ENCODE data around the gene CAPN13.
"Not testable (repeated sequence)": the region's sequence is repeated elsewhere in the genome, so short reads cannot be mapped to it uniquely, and the experiment has no call there.

Gene CAPN13

GRCh38 chr2:30697242-30698103 is 109.8 kb downstream of the CAPN13 start:
- not testable (repeated sequence) for DNase-seq

DNA sequence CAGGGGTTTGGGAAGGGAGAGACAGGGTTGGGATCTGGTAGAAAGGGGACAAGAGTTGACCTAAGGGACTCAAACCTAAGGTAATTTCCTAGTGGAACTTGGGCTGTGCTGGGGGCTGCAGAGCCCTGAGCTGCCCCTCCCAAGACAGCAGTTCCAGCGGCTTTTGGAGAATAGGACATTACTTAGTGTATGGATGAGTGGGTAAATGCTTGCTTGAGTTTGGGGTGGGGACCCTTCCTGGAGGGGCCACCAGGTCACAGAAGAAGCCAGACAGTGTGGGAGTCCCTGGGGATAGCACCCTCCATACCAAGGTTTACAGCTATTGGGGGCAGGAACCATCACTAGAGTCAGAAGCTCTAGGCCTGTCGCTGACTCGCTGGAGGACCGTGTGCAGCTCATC is 111.5 kb downstream of the CAPN13 start:
- no peak for DNase-seq

- DNase-seq = no peak
Measured at GRCh38 chr2:30694286-30695055, 112.8 kb downstream of the CAPN13 start.

DNA sequence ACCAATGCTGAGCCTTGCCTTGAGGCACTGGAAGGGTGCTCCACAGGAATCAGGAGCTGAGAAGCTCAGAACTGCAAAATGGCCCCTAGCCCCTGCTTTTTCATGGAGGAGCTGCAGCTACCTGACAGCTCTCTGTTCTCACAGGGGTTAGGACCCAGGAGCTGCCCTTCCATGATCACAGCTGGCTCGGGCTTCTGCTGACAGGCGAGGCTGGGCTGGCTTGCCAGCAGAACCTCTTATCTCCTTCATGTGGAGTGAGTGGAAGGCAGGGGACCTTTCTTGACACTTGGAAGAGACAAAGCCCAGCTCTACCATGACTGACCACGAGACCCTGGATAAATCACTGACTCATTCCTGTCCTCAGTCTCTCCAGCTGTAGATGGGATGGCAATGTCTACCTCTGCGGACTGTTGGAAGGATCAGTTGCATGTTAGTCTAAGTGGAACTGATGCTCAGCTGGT is 113.4 kb downstream of the CAPN13 start:
- no peak for DNase-seq

DNA sequence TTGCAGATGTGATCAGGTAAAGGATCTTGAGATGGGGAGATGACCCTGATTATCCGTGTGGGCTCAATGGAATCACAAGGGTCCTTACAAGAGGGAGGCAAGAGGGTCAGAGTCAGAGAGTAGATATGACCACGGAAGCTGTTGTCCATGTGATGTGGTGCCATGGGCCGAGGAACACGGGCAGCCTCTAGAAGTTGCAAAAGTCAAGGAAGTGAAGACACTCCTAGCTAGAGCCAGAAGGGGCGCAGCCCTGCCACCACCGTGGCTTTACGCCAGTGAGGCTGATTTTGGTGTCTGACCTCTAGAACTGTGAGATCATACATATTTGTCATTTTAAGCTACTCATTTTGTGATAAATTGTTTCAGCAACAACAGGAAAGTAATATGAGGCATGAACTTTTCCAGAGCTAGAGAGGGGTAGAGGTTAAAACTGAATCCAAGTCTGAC is 114.4 kb downstream of the CAPN13 start:
- no peak for DNase-seq

DNA sequence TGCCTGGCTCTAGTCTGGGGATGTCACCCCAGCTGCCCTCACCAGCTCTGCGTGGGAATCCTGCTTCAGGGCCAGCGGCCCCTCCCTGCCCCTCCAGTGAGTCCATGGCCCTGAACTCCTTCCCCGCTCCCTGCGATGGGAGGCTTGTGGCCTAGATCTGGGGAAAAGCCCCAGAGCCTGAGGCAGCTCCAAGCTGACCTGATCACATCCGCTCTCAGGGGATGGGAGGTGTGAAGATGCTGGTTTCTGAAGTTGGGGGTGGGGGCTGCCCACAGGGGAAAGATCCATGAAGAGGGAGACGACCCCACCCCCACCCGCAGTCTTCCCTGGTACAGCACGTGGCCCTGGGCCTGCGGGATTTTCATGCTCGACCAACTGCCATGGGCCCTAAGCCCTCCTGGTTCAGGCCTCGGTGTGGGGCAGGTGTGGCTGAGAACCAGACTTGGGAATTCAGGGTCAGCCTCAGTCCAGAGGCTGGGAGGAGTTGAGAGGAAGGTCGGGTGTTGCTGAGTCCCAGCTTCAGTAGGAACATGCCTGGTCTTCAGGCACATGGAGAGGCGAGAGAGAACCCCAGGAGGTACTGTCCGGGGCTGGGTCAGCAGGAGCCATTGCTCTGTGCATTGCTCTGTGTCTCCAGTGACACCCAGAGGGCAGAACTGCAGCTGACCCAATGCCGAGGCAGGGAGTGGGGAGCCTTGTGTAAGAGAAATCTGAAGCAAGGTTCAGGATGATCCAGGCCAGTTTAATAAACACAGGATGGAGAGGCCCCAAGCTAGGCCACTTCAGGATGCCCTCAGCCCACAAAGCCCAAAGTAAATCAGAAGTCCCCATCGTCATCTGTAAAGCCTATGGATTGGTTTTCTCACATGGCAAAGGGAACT is 115.1 kb downstream of the CAPN13 start:
- DNase-seq = no peak

GRCh38 chr2:30691091-30691947 is 115.9 kb downstream of the CAPN13 start:
- DNase-seq = no peak

- no peak for DNase-seq
Measured at GRCh38 chr2:30690126-30690561, 117.1 kb downstream of the CAPN13 start.

DNA sequence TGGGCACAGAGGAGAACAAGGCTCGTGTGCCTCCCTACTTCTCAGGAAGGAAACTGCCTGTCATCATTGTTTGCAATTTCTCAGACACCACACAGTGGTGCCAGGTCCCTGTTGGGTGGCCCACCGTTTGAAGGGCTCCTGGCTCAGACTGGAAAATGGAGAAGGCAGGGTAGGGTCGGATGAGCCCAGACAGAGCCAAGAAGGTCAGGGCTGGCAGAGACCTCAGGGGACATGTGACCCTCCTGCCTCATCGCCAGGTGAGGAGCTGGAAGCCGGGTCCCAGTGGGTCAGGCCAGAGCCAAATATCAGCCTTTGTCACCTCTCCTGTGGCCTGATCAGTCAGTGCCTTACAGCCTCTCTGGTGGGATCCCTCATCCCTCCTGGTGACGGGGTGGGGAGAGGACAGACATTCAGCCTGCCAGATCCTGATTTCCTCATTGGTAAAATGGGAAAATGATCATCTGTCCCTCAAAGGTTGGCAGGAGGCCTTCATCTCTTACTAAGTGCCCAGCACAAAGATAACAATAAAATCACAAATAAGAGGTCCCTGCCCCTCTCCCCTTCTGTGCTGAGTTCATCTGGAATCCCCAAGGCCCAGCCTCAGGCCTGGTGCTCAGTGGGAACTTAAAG is 117.6 kb downstream of the CAPN13 start:
- no peak for DNase-seq

DNA sequence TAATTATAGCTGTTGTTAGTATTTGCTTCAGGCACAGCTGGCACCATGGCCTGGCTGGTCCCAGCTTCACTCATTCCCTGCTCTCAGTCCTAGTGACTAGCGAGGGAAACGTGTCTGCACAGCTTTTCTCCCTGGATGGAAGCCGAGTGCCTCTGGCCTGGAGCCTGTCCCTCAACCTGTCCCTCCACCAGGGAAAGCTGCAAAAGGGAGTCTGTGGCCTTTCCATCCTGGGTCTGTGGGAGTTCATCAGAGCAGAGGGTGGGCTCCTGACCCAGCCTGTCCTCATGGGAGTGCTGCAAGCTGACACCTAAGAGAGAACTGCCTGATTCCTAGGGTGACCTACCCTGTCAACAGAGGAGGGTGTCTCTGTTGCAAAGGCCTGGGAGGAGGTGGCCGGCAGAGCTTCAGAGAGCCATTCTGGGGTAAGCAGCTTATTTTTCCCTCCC is 118.3 kb downstream of the CAPN13 start:
- DNase-seq = no peak

GRCh38 chr2:30686669-30687068 is 120.6 kb downstream of the CAPN13 start:
- DNase-seq = no peak

GRCh38 chr2:30686000-30686399 is 121.2 kb downstream of the CAPN13 start:
- no peak for DNase-seq

DNA sequence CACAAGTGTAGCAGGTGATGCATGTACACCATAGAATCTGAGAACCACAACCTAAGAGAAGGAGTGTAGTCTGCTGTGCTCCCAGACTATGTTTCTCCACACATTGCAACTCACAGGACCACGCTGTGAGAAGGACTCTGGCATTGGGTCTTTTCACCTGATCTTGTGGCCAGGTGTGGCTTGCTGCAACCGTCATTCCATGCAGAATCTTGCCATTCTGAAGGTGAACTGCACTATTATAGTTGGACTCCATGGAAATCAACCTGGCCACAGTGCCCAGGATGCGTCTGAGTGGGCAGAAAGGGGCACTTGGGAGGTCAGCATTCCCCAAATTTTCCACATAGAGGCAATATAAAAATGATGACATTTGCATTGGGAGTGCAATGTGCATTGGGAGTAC is 122.2 kb downstream of the CAPN13 start:
- DNase-seq = no peak

GRCh38 chr2:30684516-30684915 is 122.7 kb downstream of the CAPN13 start:
- no peak for DNase-seq

GRCh38 chr2:30684026-30684425 is 123.2 kb downstream of the CAPN13 start:
- DNase-seq = no peak

DNA sequence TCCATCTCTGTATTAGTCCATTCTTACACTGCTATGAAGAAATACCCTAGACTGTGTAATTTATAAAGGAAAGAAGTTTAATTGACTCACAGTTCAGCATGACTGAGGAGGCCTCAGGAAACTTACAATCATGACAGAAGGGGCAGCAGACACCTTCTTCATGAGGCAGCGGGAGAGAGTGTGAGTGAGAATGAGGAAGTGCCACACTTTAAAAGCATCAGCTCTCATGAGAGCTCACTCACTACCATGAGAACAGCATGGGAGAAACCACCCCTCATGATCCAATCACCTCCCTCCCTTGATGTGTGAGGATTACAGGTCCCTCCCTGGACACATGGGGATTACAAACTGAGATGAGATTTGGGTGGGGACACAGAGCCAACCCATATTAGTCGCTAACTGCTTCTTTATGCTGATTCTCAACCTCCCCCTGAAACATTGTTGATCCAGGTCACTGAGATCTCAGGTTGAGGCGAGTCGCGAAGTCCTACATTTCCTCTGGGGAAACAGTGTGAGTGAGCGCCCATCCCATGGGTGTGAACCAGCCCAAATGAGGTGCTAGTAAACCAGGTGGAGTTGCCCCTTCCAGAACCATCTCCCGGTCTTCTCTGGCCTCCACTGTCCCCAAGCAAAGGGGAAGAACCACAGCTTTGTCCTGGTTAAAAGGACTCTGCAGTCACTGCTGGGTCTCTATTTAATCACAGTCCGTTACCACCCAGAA is 123.8 kb downstream of the CAPN13 start:
- no peak for DNase-seq

DNA sequence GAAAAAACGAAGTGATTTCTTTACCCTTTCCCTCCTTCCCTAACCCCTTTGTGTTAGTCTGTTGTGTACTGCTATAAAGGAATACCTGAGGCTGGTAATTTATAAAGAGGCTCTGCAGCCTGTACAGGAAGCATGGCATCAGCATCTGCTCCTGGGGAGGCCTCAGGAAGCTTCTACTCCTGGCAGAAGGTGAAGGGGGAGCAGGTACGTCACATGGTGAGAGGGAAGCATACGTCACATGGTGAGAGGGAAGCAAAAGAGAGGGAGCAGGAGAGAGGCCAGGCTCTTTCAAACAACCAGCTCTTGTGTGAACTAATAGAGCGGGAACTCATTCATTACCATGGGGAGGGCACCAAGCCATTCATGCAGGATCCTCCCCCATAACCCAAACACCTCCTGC is 126.2 kb downstream of the CAPN13 start:
- DNase-seq = no peak

- DNase-seq = no peak
Measured at GRCh38 chr2:30680121-30680520, 127.1 kb downstream of the CAPN13 start.

GRCh38 chr2:30679426-30680088 is 127.7 kb downstream of the CAPN13 start:
- no peak for DNase-seq

Data from stimulated activated naive CD4-positive, alpha-beta T cell (primary cell).